ENCODE data around the gene COQ10A. TPM values are rescaled to one million over a fixed set of nuclear protein-coding genes. Genes with fewer than 3 reads are reported as not detected.

COQ10A gene
- total RNA-seq, 1 donor from 2014 or later, result 14.4 TPM

- no peaks in the 10 kb centered on the region for H3K27me3 Mint-ChIP-seq (ENCODE audit: unreplicated experiment)
- H3K4me3 Mint-ChIP-seq (ENCODE audit: unreplicated experiment), result no peak overlapping the region
- H3K36me3 Mint-ChIP-seq (ENCODE audit: unreplicated experiment), result peaks cover 32% of the 10 kb centered on the region
- TF ChIP-seq CTCF (IDR thresholded peaks at IDR 0.05), result no peak
- peaks cover 14% of the 10 kb centered on the region for H3K4me1 Mint-ChIP-seq (ENCODE audit: unreplicated experiment)
- DNase-seq (ENCODE audit: extremely low spot score, unreplicated experiment), result no peak
- H3K9me3 Mint-ChIP-seq (ENCODE audit: unreplicated experiment), result no peaks in the 10 kb centered on the region
- no peak overlapping the region for H3K27ac Mint-ChIP-seq (ENCODE audit: unreplicated experiment)
Observed at GRCh38 chr12:56253091-56253490, 13.7 kb upstream of the COQ10A start.

- H3K36me3 Mint-ChIP-seq (ENCODE audit: unreplicated experiment), result peaks cover 26% of the 10 kb centered on the region
- H3K27ac Mint-ChIP-seq (ENCODE audit: unreplicated experiment), result no peak overlapping the region
- peaks cover 25% of the 10 kb centered on the region for H3K4me1 Mint-ChIP-seq (ENCODE audit: unreplicated experiment)
- DNase-seq (ENCODE audit: extremely low spot score, unreplicated experiment), result no peak
- H3K4me3 Mint-ChIP-seq (ENCODE audit: unreplicated experiment), result no peak overlapping the region
- H3K27me3 Mint-ChIP-seq (ENCODE audit: unreplicated experiment), result no peaks in the 10 kb centered on the region
- TF ChIP-seq CTCF (IDR thresholded peaks at IDR 0.05), result no peak
- no peaks in the 10 kb centered on the region for H3K9me3 Mint-ChIP-seq (ENCODE audit: unreplicated experiment)
Observed at GRCh38 chr12:56255671-56256070, 11.1 kb upstream of the COQ10A start.

GRCh38 chr12:56256326-56256960 is 10.3 kb upstream of the COQ10A start:
- Mint-ChIP-seq H3K9me3 (ENCODE audit: unreplicated experiment) (no peaks in the 10 kb centered on the region), H3K36me3 (ENCODE audit: unreplicated experiment) (peaks cover 26% of the 10 kb centered on the region), H3K27ac (ENCODE audit: unreplicated experiment) (peak overlapping the region; percentile 87), H3K4me1 (ENCODE audit: unreplicated experiment) (peaks cover 29% of the 10 kb centered on the region), H3K4me3 (ENCODE audit: unreplicated experiment) (peak overlapping the region; percentile 93), H3K27me3 (ENCODE audit: unreplicated experiment) (no peaks in the 10 kb centered on the region)
- no peak for DNase-seq (ENCODE audit: extremely low spot score, unreplicated experiment)
- TF ChIP-seq CTCF (IDR thresholded peaks at IDR 0.05), result peak; percentile 14

- Mint-ChIP-seq H3K4me3 (ENCODE audit: unreplicated experiment) (peak overlapping the region; percentile 93), H3K36me3 (ENCODE audit: unreplicated experiment) (peaks cover 21% of the 10 kb centered on the region), H3K27me3 (ENCODE audit: unreplicated experiment) (no peaks in the 10 kb centered on the region), H3K4me1 (ENCODE audit: unreplicated experiment) (peaks cover 35% of the 10 kb centered on the region), H3K9me3 (ENCODE audit: unreplicated experiment) (no peaks in the 10 kb centered on the region), H3K27ac (ENCODE audit: unreplicated experiment) (peak overlapping the region; percentile 87)
- no peak for DNase-seq (ENCODE audit: extremely low spot score, unreplicated experiment)
- no peak for TF ChIP-seq CTCF (IDR thresholded peaks at IDR 0.05)
Observed at GRCh38 chr12:56257071-56257470, 9.7 kb upstream of the COQ10A start.

- Mint-ChIP-seq H3K27ac (ENCODE audit: unreplicated experiment) (peak overlapping the region; percentile 87), H3K9me3 (ENCODE audit: unreplicated experiment) (no peaks in the 10 kb centered on the region), H3K4me3 (ENCODE audit: unreplicated experiment) (peak overlapping the region; percentile 93), H3K36me3 (ENCODE audit: unreplicated experiment) (peaks cover 21% of the 10 kb centered on the region), H3K27me3 (ENCODE audit: unreplicated experiment) (no peaks in the 10 kb centered on the region), H3K4me1 (ENCODE audit: unreplicated experiment) (peaks cover 35% of the 10 kb centered on the region)
- DNase-seq (ENCODE audit: extremely low spot score, unreplicated experiment), result no peak
- no peak for TF ChIP-seq CTCF (IDR thresholded peaks at IDR 0.05)
Observed at GRCh38 chr12:56257491-56258067, 9.2 kb upstream of the COQ10A start.
